HUES48 (cell line): ENCODE results near the gene FUCA1.
"Not testable (repeated sequence)": the region's sequence is repeated elsewhere in the genome, so short reads cannot be mapped to it uniquely, and the experiment has no call there.

Experiments used
- H3K27ac ChIP-seq: one replicate; pipeline ENCODE4 v1.7.0; 2013; ENCODE audit warnings: low read depth, low read length, inconsistent platforms
- H3K27me3 ChIP-seq: 2 replicates; pipeline ENCODE4 v1.6.1; 2013; ENCODE audit warnings: mild to moderate bottlenecking, low read length; ENCODE audit not compliant: control insufficient read depth, insufficient read depth
- H3K36me3 ChIP-seq: 2 replicates; pipeline ENCODE4 v1.6.1; 2013; ENCODE audit warnings: low read length; ENCODE audit not compliant: control insufficient read depth, insufficient read depth
- H3K4me1 ChIP-seq: 2 replicates; pipeline ENCODE4 v1.6.1; 2013; ENCODE audit warnings: mild to moderate bottlenecking, low read length; ENCODE audit not compliant: control insufficient read depth, insufficient read depth
- H3K4me3 ChIP-seq: 2 replicates; pipeline ENCODE4 v1.5.1; 2013; ENCODE audit warnings: mild to moderate bottlenecking, low read depth, low read length
- H3K9ac ChIP-seq: 2 replicates; pipeline ENCODE4 v1.6.1; 2013; ENCODE audit warnings: mild to moderate bottlenecking, low read depth, low read length, moderate library complexity
- H3K9me3 ChIP-seq: 2 replicates; pipeline ENCODE4 v1.6.1; 2013; ENCODE audit warnings: low read length; ENCODE audit not compliant: control insufficient read depth, insufficient read depth

FUCA1 gene

DNA sequence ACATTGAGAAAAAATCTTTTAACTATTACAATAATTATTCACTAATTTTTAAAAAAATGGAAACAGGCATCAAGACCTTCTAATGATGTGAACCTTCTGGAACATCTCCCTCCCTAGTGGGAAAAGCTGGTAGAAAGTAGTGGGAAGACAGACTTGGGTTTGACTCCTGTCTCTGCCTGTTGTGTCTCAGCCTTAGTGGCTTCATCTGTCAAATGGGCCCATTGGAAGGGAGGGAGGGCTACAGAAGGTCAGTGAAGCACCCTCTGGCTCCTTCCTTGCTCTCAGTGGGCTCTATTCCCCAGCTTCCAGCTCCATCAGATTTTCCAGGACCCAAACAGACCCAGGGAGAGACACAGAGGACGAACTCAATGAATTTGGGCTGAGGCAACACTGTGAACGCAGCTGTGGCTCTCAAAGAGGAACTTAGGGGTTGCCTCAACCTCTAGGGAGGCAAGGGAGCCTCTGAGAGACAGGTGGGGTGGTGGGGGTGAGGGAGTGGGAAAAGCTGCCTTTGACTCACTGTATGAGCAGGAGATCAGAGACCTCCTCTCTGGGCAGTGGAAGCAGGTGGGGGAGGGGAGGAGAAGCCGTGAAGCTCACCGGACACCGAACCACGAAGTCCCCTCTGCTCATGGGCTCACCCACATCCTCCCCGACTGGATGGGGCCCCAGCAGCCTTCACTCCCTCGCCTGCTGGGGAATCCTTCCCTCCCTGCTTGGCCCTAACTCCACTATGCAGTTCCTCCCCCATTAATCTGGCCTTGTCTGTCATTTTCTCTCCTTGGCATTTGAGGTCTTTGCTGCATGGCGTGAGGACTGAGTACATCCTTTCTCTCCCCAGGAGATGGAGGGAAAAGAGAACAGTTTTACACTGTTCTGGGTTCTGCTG lies 40.6 kb upstream of the FUCA1 start:
- Histone ChIP-seq H3K27me3 (peaks cover 10% of the 10 kb centered on the region), H3K9ac (no peak overlapping the region), H3K4me1 (peaks cover 9% of the 10 kb centered on the region), H3K4me3 (no peak overlapping the region), H3K9me3 (no peaks in the 10 kb centered on the region), H3K36me3 (no peaks in the 10 kb centered on the region), H3K27ac (no peak overlapping the region)

- Histone ChIP-seq H3K9ac (no peak overlapping the region), H3K27me3 (peaks cover 30% of the 10 kb centered on the region), H3K36me3 (no peaks in the 10 kb centered on the region), H3K4me3 (no peak overlapping the region), H3K4me1 (peaks cover 9% of the 10 kb centered on the region), H3K27ac (no peak overlapping the region), H3K9me3 (no peaks in the 10 kb centered on the region)
Observed at GRCh38 chr1:23906731-23907130, 38.6 kb upstream of the FUCA1 start.

DNA sequence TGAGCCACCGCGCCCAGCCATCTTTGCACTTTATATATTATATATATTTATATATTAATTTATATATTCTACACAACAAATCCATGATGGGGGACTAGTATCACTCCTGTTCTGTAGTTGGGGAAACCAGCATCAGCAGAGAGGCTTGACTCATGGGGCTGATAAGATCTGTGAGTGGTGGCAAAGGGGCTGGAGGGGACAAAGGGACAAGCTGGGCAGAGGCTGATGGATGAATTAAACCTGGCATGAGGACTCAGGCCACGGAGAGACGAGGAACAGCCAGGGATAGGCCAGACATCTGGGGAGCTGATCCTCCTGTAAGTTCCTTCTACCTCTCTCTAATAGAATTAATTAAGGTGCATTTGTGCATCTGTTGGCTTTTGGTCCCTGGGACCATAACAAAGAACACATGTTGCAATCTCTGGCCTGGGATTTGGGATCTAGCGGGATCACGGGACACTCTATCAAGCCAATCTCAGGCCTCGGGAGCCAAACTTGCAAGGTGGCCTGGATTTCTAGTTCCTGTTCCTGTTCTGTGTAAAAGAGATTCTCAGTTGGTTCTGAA lies 37.5 kb upstream of the FUCA1 start:
- Histone ChIP-seq H3K4me3 (no peak overlapping the region), H3K27me3 (peaks cover 41% of the 10 kb centered on the region), H3K36me3 (no peaks in the 10 kb centered on the region), H3K9me3 (no peaks in the 10 kb centered on the region), H3K9ac (no peak overlapping the region), H3K27ac (no peak overlapping the region), H3K4me1 (peaks cover 9% of the 10 kb centered on the region)

DNA sequence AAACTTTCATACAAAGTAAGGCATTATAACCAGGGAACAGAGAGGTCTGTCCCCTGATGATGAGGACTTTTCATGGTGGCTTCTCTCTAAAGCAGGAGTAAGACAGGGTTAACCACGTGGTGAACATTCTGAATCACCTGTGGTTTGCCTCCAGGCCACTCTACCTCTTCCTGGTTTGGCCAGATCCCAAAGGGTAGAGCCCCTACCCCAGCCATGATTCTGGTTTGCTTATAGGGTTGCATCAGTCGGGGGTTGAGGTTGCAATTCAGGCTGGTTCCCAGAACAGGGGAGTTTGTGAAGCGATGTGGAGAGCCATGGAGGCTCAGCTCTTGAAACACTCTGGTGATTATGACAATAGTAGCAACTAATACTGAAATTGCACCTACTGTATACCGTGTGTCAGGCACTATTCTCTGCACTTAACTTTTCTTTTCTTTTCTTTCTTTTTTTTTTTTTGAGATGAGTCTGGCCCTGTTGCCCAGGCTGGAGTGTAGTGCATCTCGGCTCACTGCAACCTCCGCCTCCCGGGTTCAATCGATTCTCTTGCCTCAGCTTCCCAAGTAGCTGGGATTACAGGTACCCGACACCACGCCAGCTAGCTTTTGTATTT lies 36.8 kb upstream of the FUCA1 start:
- Histone ChIP-seq H3K4me1 (peaks cover 9% of the 10 kb centered on the region), H3K27ac (no peak overlapping the region), H3K27me3 (peaks cover 41% of the 10 kb centered on the region), H3K9ac (no peak overlapping the region), H3K36me3 (no peaks in the 10 kb centered on the region), H3K4me3 (no peak overlapping the region), H3K9me3 (no peaks in the 10 kb centered on the region)

DNA sequence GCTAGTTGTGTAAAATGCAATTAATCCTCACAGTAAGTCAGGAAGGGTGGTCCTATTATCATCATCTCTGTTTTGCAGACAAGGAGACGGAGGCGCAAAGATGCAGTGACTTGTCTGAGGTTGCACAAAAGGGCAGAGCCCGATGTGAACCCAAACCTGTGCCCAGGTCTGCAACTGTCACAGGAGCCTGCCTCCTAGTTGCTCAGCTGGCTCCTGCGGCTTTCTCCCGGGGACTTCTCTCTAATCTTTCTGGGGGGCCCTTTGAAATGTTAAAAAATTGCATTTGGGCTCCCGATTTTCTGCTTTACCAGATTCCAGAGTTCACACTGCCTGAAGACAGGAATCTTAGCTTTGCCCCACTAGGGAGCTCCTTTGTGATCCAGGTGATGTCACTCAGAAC lies 35.7 kb upstream of the FUCA1 start:
- Histone ChIP-seq H3K36me3 (no peaks in the 10 kb centered on the region), H3K9ac (no peak overlapping the region), H3K27me3 (peaks cover 41% of the 10 kb centered on the region), H3K27ac (no peak overlapping the region), H3K4me1 (peaks cover 9% of the 10 kb centered on the region), H3K9me3 (no peaks in the 10 kb centered on the region), H3K4me3 (no peak overlapping the region)

DNA sequence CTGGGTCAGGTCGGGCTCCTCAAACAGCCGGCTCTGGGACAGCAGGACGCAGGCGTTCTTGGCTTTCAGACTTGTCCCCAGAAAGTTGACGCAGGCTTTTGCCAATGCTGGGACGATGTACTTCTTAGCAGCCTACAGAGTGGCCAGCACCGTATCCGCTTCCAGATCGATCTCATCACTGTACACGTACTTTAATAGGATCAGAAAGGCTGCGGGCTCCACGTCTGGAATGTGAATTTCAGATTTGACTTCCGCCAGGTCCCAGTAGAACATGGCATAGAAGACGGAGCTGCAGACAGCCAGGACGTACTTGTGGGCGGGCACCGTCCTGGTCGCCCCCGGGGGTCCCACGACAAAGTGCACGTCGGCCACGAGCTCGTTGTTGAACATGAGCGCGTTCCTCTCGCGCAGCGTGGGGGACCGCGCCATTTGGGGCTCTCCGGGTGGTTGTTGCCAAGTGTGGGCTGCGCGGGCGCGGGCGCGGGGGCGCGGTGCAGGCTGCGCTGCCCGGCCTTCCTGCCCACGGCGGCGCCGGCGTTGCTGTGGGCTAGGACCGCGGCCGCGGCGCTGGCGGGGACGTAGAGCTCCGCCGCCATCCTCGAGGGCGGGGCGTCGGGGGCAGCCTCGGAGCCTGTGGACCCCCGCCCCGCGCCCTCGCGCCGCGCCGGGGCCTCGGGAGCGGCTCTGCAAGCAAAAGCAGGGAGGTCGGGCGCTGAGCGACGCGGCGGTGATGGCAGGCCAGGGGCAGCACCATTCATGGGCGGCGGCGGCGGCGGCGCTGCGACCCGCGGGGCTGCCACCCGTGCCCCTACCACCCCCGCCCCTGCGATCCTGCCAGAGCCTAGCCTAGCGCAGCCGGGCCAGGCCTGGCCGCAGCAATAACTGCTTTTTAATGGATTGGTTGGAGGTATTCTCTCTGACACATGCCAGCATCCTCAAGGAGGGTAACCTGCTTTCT lies 34.5 kb upstream of the FUCA1 start:
- Histone ChIP-seq H3K4me1 (peaks cover 9% of the 10 kb centered on the region), H3K36me3 (no peaks in the 10 kb centered on the region), H3K27ac (no peak overlapping the region), H3K9me3 (no peaks in the 10 kb centered on the region), H3K4me3 (peak overlapping the region; percentile 50), H3K9ac (no peak overlapping the region), H3K27me3 (peaks cover 41% of the 10 kb centered on the region)

DNA sequence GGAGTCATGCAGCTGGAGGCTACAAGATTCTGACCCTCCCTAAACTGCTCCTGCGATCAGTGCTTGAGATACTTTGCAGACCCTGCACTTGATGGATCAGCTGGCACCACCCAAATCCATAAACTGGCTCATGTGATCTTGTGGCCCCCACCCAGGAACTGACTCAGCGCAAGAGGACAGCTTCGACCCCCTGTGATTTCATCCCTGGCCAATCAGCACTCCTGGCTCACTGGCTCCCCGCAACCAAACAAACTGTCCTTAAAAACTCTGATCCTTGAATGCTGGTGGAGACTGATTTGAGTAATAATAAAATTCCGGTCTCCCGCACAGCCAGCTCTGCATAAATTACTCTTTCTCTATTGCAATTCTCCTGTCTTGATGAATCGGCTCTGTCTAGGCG lies 31.9 kb upstream of the FUCA1 start:
- peaks cover 41% of the 10 kb centered on the region for H3K27me3 ChIP-seq
- not testable (repeated sequence) for H3K4me1 ChIP-seq, H3K27ac ChIP-seq, H3K36me3 ChIP-seq, H3K9me3 ChIP-seq, H3K4me3 ChIP-seq, H3K9ac ChIP-seq

GRCh38 chr1:23899070-23899469 lies 31.0 kb upstream of the FUCA1 start:
- Histone ChIP-seq H3K36me3 (no peaks in the 10 kb centered on the region), H3K4me3 (no peak overlapping the region), H3K27me3 (peaks cover 34% of the 10 kb centered on the region), H3K4me1 (no peaks in the 10 kb centered on the region), H3K9ac (no peak overlapping the region), H3K27ac (no peak overlapping the region), H3K9me3 (no peaks in the 10 kb centered on the region)

- H3K4me1 ChIP-seq: no peaks in the 10 kb centered on the region
Observed at GRCh38 chr1:23897083-23897482, 29.0 kb upstream of the FUCA1 start.

DNA sequence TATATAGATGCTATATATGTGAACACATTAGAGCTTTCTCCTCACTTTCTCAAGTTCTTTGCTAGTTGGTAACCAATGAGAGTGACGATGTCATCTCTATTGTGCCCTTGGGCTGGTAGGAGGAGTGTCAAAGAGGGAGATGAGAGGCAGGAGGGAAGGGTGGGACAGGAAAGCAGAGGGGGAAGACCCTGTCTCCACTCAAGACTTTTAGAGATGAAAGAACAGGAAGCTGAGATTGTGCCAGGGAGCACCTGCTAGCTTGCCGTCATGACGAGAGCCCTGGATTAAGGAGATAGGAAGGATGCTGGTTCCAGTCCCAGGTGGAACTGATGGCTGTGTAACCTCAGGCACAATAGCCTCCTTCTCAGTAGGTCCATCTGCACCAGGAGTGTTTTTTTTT lies 28.4 kb upstream of the FUCA1 start:
- H3K36me3 ChIP-seq: no peaks in the 10 kb centered on the region
- no peaks in the 10 kb centered on the region for H3K4me1 ChIP-seq
- H3K4me3 ChIP-seq: no peak overlapping the region
- no peak overlapping the region for H3K27ac ChIP-seq
- no peak overlapping the region for H3K9ac ChIP-seq
- no peaks in the 10 kb centered on the region for H3K9me3 ChIP-seq
- peaks cover 9% of the 10 kb centered on the region for H3K27me3 ChIP-seq

More at GRCh38 chr1:23897083-23897482, 29.0 kb upstream of the FUCA1 start:
- peaks cover 15% of the 10 kb centered on the region for H3K27me3 ChIP-seq
- H3K9ac ChIP-seq: no peak overlapping the region
- H3K4me3 ChIP-seq: no peak overlapping the region
- no peaks in the 10 kb centered on the region for H3K9me3 ChIP-seq
- no peak overlapping the region for H3K27ac ChIP-seq
- H3K36me3 ChIP-seq: no peaks in the 10 kb centered on the region
